ENCODE data around the gene ATP5PD. TPM values are rescaled to one million over a fixed set of nuclear protein-coding genes. Genes with fewer than 3 reads are reported as not detected.

ATP5PD gene
- total and polyA plus RNA-seq, 2 of the 13 experiments (the other 11 are each of a cell fraction or from before 2014, with no cell fraction given): 158 to 428 TPM

DNA sequence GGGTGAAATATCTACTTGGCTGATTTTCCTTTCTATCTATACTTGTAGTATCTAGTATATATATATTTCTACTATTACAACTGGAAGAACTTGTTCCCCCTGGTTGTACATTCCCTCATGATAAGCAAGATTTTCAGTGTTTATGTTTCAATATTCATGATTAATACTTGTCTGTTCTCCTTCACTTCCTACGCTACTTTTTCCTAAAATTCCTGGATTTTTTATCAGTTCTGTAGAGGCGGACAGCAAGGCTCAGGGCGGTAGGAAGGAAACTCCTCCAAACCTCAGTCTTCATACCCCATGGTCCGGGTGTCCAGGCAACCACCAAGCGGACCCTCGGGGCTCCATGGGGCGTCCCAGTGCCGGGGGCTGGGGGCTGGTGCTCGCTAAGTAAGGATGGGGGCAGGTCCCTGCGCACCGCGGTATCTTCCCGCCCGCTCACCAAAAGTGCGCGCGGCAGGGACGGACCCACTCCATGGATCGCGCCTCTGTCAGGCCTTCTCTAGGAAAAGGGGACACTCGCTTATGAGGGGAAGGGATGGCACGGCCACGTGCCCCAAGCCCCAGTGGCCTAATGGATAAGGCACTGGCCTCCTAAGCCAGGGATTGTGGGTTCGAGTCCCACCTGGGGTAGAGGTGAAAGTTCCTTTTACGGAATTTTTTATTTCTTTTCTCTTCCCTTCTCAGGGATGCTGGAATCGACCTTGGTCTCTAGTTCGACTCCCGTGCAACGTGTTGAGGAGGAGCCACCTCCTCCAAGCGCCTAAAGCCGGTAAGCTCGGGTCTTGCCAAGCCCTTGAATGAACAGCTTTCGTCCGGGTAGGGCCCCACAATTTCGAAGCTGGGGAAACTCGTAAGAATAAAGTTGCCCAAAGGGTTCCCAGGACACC lies 13.2 kb downstream of the ATP5PD start (continued):
- TF ChIP-seq, protein P1, sequence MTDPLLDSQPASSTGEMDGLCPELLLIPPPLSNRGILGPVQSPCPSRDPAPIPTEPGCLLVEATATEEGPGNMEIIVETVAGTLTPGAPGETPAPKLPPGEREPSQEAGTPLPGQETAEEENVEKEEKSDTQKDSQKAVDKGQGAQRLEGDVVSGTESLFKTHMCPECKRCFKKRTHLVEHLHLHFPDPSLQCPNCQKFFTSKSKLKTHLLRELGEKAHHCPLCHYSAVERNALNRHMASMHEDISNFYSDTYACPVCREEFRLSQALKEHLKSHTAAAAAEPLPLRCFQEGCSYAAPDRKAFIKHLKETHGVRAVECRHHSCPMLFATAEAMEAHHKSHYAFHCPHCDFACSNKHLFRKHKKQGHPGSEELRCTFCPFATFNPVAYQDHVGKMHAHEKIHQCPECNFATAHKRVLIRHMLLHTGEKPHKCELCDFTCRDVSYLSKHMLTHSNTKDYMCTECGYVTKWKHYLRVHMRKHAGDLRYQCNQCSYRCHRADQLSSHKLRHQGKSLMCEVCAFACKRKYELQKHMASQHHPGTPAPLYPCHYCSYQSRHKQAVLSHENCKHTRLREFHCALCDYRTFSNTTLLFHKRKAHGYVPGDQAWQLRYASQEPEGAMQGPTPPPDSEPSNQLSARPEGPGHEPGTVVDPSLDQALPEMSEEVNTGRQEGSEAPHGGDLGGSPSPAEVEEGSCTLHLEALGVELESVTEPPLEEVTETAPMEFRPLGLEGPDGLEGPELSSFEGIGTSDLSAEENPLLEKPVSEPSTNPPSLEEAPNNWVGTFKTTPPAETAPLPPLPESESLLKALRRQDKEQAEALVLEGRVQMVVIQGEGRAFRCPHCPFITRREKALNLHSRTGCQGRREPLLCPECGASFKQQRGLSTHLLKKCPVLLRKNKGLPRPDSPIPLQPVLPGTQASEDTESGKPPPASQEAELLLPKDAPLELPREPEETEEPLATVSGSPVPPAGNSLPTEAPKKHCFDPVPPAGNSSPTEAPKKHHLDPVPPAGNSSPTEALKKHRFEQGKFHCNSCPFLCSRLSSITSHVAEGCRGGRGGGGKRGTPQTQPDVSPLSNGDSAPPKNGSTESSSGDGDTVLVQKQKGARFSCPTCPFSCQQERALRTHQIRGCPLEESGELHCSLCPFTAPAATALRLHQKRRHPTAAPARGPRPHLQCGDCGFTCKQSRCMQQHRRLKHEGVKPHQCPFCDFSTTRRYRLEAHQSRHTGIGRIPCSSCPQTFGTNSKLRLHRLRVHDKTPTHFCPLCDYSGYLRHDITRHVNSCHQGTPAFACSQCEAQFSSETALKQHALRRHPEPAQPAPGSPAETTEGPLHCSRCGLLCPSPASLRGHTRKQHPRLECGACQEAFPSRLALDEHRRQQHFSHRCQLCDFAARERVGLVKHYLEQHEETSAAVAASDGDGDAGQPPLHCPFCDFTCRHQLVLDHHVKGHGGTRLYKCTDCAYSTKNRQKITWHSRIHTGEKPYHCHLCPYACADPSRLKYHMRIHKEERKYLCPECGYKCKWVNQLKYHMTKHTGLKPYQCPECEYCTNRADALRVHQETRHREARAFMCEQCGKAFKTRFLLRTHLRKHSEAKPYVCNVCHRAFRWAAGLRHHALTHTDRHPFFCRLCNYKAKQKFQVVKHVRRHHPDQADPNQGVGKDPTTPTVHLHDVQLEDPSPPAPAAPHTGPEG (CRISPR knock-in tag; IDR thresholded peaks at IDR 0.05): peak; percentile 99
- TF ChIP-seq CENPT (CRISPR knock-in tag; IDR thresholded peaks at IDR 0.05; ENCODE audit: low read depth) (no peak), SIN3A (IDR thresholded peaks at IDR 0.05; ENCODE audit: borderline replicate concordance, low read depth, low read length) (peak; percentile 74; the same call in 1 of the 2 replicates), ZNF709 (CRISPR knock-in tag; IDR thresholded peaks at IDR 0.05) (no peak), ZNF251 (CRISPR knock-in tag; IDR thresholded peaks at IDR 0.05) (peak; percentile 94; the same call in 1 of the 2 replicates), ZNF737 (CRISPR knock-in tag; IDR thresholded peaks at IDR 0.05; ENCODE audit: borderline replicate concordance) (no peak), PHF21A (CRISPR knock-in tag; IDR thresholded peaks at IDR 0.05) (peak; percentile 82; the same call in 1 of the 2 replicates), ZNF362 (CRISPR knock-in tag; IDR thresholded peaks at IDR 0.05; ENCODE audit: borderline replicate concordance) (peak; percentile 78), ZNF773 (CRISPR knock-in tag; IDR thresholded peaks at IDR 0.05; ENCODE audit: borderline replicate concordance) (no peak; the same call in 1 of the 2 replicates), ZMYM2 (CRISPR knock-in tag; IDR thresholded peaks at IDR 0.05) (no peak; the same call in none of the 2 replicates), ZNF136 (CRISPR knock-in tag; IDR thresholded peaks at IDR 0.05; ENCODE audit: low read depth) (no peak), MLLT10 (CRISPR knock-in tag; IDR thresholded peaks at IDR 0.05) (no peak), MYC (CRISPR knock-in tag; IDR thresholded peaks at IDR 0.05; ENCODE audit: borderline replicate concordance) (peak; percentile 94), CEBPG (CRISPR knock-in tag; IDR thresholded peaks at IDR 0.05) (peak; percentile 71), ARID2 (CRISPR knock-in tag; IDR thresholded peaks at IDR 0.05; ENCODE audit: borderline replicate concordance) (peak; percentile 80; the same call in 1 of the 2 replicates), CBX1 (IDR thresholded peaks at IDR 0.05; ENCODE audit: low read depth) (peak; percentile 68), CEBPB (IDR thresholded peaks at IDR 0.05; ENCODE audit: borderline replicate concordance, low read depth, low read length) (no peak), ZNF563 (CRISPR knock-in tag; IDR thresholded peaks at IDR 0.05) (0 out of 2 replicates have a peak, but pooled peaks have one; percentile 14), ZNF510 (CRISPR knock-in tag; IDR thresholded peaks at IDR 0.05; ENCODE audit: low read depth) (peak; percentile 90), ZNF766 (CRISPR knock-in tag; IDR thresholded peaks at IDR 0.05; ENCODE audit: borderline replicate concordance) (no peak; the same call in 1 of the 2 replicates)
- TF ChIP-seq, protein P2, sequence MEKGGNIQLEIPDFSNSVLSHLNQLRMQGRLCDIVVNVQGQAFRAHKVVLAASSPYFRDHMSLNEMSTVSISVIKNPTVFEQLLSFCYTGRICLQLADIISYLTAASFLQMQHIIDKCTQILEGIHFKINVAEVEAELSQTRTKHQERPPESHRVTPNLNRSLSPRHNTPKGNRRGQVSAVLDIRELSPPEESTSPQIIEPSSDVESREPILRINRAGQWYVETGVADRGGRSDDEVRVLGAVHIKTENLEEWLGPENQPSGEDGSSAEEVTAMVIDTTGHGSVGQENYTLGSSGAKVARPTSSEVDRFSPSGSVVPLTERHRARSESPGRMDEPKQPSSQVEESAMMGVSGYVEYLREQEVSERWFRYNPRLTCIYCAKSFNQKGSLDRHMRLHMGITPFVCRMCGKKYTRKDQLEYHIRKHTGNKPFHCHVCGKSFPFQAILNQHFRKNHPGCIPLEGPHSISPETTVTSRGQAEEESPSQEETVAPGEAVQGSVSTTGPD (CRISPR knock-in tag; IDR thresholded peaks at IDR 0.05): peak; percentile 45; the same call in 1 of the 2 replicates
